CD4-positive, CD25-positive, alpha-beta regulatory T cell (primary cell): ENCODE results near the gene PODN. TPM values are rescaled to one million over a fixed set of nuclear protein-coding genes. Genes with fewer than 3 reads are reported as not detected.

Experiments
- ATAC-seq, 2 donors: fragments of 150-1000 bp; cut with Tn5 transposase; one replicate each; pipeline ENCODE4 v1.10.0; 2021; ENCODE audit warnings: low read depth in 2 of 2, moderate number of reproducible peaks in 2 of 2, moderate library complexity in 1 of 2
- DNase-seq, 3 donors: peaks; one replicate each; pipeline versions ENCODE4 v3.0.0 to v3.0.0-alpha.2; 2012 to 2022; ENCODE audit warnings: mixed read lengths in 1 of 3
- H3K27ac ChIP-seq: one replicate; pipeline ENCODE4 v1.7.0; 2013; ENCODE audit warnings: mild to moderate bottlenecking, low read length; ENCODE audit not compliant: insufficient read depth, poor library complexity, severe bottlenecking
- H3K27me3 ChIP-seq: one replicate; pipeline ENCODE4 v1.7.0; 2013; ENCODE audit warnings: low read length; ENCODE audit not compliant: control insufficient read depth, insufficient read depth
- H3K36me3 ChIP-seq: one replicate; pipeline ENCODE4 v1.7.0; 2013; ENCODE audit warnings: mild to moderate bottlenecking, low read length, moderate library complexity; ENCODE audit not compliant: control insufficient read depth, insufficient read depth
- H3K4me1 ChIP-seq: 2 replicates; pipeline ENCODE4 v1.7.0; 2013; ENCODE audit warnings: mild to moderate bottlenecking, low read length; ENCODE audit not compliant: insufficient read depth, control insufficient read depth, poor library complexity, severe bottlenecking
- H3K4me3 ChIP-seq: one replicate; pipeline ENCODE4 v1.7.0; 2013; ENCODE audit warnings: low read depth, mild to moderate bottlenecking, low read length, moderate library complexity
- H3K9me3 ChIP-seq, 2 experiments: 1 replicate in 1 of 2; 2 replicates in 1 of 2; pipeline ENCODE4 v1.7.0; 2013; ENCODE audit warnings: low read length in 2 of 2, mild to moderate bottlenecking in 1 of 2, moderate library complexity in 1 of 2; ENCODE audit not compliant: control insufficient read depth in 2 of 2
- H3K27ac Mint-ChIP-seq, 3 donors: one replicate each; pipeline ENCODE4 v1.8.0; 2020 to 2022; ENCODE audit warnings: mild to moderate bottlenecking in 3 of 3, mixed read lengths in 3 of 3, moderate library complexity in 2 of 3
- H3K27me3 Mint-ChIP-seq: one replicate; pipeline ENCODE4 v1.8.0; 2022; ENCODE audit warnings: mild to moderate bottlenecking, mixed read lengths
- H3K36me3 Mint-ChIP-seq: one replicate; pipeline ENCODE4 v1.8.0; 2020; ENCODE audit warnings: mixed read lengths
- H3K4me1 Mint-ChIP-seq, 4 donors: one replicate each; pipeline ENCODE4 v1.8.0; 2020 to 2022; ENCODE audit warnings: mixed read lengths in 4 of 4, mild to moderate bottlenecking in 1 of 4
- H3K4me3 Mint-ChIP-seq, 4 donors: one replicate each; pipeline ENCODE4 v1.8.0; 2020 to 2022; ENCODE audit warnings: mild to moderate bottlenecking in 4 of 4, mixed read lengths in 4 of 4, moderate library complexity in 3 of 4
- H3K9me3 Mint-ChIP-seq, 7 donors: one replicate each; pipeline ENCODE4 v1.8.0; 2020 to 2022; ENCODE audit warnings: mixed read lengths in 7 of 7, mild to moderate bottlenecking in 3 of 7, moderate library complexity in 2 of 7
- polyA plus RNA-seq, 4 donors: library from polyadenylated mRNA; unstranded; fragments of 300-500 nt; fragmentation: Illumina TruSeq; gene quantifications; one replicate each; pipeline ENCODE4 v1.2.3, GENCODE V29; 2021
- total RNA-seq: library from RNA; stranded (reverse); gene quantifications from one replicate; pipeline ENCODE4 v1.2.3, GENCODE V29; 2022

Gene PODN
- total and polyA plus RNA-seq, 5 donors from 2014 or later: not detected

DNA sequence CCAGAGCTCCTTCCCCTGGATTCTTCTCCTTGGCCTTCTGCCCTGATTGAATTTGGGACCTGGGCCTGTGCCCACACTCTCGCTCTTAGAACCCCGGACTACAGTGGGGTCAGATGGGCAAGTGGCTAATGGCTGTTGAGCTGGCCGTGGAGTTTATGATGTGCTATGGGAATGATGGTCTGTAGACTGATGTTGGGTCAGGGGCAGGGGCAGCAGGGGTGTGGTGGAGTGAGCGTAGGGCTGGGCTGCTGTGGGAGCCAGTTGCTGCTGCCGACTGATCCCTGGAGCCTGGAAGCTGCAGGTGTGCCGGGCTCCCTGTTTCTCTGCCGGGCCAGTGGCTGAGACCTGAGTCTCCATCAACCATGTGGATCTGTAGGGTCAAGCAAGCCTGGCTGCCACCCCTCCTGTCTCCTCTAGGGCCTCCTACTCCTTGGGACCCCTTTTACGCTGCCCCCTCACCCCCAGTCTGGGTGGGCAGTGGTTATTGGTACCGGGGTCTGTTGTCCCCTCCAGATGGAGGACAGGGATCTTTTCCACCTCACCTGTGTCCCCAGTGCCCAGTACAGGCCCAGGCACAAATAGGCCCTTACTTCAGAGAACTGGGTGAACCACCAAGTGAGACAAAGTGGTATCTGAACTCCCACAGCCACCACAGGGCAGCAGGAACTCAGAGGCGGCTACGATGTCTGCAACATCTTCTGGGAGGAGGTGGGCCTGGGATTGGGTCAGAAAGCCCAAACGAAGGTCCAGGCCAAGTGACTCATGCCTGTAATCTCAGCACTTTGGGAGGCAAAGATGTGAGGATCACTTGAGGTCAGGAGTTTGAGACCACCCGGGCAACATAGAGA, 5.1 kb downstream of the PODN start:
- ATAC-seq: no peak
- peaks cover 34% of the 10 kb centered on the region for H3K27me3 Mint-ChIP-seq
- Histone ChIP-seq H3K9me3 (no peaks in the 10 kb centered on the region), H3K27me3 (peaks cover 6% of the 10 kb centered on the region), H3K4me3 (no peak overlapping the region), H3K36me3 (no peaks in the 10 kb centered on the region), H3K27ac (no peak overlapping the region), H3K4me1 (peaks cover 8% of the 10 kb centered on the region)
- no peak overlapping the region for H3K4me3 Mint-ChIP-seq
- no peak overlapping the region for H3K27ac Mint-ChIP-seq
- peaks cover 3% of the 10 kb centered on the region for H3K36me3 Mint-ChIP-seq
- H3K4me1 Mint-ChIP-seq: peaks cover 0 to 13% (median 0%) of the 10 kb centered on the region in 4 donors
- no peaks in the 10 kb centered on the region for H3K9me3 Mint-ChIP-seq
- no peak for DNase-seq

DNA sequence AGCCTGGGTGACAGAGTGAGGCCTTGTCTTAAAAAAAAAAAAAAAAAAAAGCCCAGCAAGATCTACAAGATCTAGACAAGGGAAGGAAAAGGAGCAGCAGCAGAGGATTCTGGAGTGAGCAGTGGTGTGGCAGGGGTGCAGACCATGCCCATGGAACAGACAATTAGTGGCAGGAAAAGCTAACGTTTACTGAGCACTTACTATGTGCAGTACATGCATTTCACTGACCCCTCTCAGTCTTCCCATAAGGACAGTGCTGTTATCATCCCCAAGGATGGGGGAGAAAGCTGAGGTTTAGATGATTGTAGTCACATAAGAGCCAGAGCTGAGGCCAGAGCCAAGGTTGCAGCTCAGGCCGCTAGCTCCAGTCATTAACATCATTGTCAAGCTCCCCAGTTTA, 5.9 kb downstream of the PODN start:
- Histone ChIP-seq H3K27me3 (peaks cover 6% of the 10 kb centered on the region), H3K27ac (no peak overlapping the region), H3K9me3 (no peaks in the 10 kb centered on the region), H3K4me3 (no peak overlapping the region), H3K36me3 (no peaks in the 10 kb centered on the region), H3K4me1 (peaks cover under 1% of the 10 kb centered on the region)
- Mint-ChIP-seq H3K4me3 (no peak overlapping the region), H3K27ac (no peak overlapping the region), H3K9me3 (no peaks in the 10 kb centered on the region), H3K36me3 (peaks cover 3% of the 10 kb centered on the region), H3K27me3 (peaks cover 34% of the 10 kb centered on the region), H3K4me1 (peaks cover 0 to 11% (median 0%) of the 10 kb centered on the region in 4 donors)
- ATAC-seq: no peak
- DNase-seq: no peak

DNA sequence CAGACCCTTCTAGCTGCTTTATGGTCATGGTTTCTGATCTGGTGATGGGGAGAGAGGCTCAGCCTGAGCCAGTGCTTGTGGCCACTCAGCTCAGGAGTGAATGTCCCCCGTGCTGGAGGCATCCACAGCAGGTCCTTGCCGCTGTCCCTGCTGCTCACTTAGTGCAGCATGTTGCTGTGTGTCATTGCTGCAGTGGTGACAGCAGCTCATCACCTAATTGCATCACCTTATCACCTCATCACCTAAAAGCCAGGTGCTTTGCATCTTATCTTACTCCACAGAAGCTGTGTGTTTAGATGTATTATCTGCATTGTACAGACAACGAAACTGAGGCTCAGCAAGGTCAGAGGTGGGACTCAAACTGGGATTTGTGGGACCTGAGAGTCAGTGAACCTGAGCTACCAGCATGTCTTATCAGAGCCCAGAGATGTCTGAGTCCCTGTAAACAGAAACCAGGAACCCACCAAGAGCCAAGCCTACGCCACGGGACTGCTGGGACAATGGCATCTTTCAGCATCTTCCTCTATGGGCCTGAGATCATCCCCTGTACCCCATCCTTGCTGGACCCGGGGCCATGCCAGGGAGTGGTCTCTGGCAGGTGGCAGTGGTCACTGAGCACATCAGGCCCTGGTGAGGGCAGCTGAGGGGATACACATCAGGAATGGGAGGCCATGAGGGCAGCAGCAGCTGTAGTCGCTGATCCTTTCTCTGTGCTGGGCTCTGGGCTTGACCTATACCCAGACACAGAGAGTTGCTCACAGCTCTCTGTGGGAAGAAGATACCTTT, 6.5 kb downstream of the PODN start:
- no peak overlapping the region for H3K27ac ChIP-seq
- H3K4me1 Mint-ChIP-seq: peaks cover 0 to 6% (median 0%) of the 10 kb centered on the region in 4 donors
- H3K4me1 ChIP-seq: no peaks in the 10 kb centered on the region
- H3K27me3 Mint-ChIP-seq: peaks cover 28% of the 10 kb centered on the region
- H3K36me3 ChIP-seq: no peaks in the 10 kb centered on the region
- no peak overlapping the region for H3K27ac Mint-ChIP-seq
- H3K27me3 ChIP-seq: peaks cover 5% of the 10 kb centered on the region
- H3K9me3 Mint-ChIP-seq: no peaks in the 10 kb centered on the region
- no peak overlapping the region for H3K4me3 Mint-ChIP-seq
- no peak overlapping the region for H3K4me3 ChIP-seq
- ATAC-seq (no peak), DNase-seq (no peak)
- no peaks in the 10 kb centered on the region for H3K9me3 ChIP-seq
- H3K36me3 Mint-ChIP-seq: peaks cover 3% of the 10 kb centered on the region

DNA sequence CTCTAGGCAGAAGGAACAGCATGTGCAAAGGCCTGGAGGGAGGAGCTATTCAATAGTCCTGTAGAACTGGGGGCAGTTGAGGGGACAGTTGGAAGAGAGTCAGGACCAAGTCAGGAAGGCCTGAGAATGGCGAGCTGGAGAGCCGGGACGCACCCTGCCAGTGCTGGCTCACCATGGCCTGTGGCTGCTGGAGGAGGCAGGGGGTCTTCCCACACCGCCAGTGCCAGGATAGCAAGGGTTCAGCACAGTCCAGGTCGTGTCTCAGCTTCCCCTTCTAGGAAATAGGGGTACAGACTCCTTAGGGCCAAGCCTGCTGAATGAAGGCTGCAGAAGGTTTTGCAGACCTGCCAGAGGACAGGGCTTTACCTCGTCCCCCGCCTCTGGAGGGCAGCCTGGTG, 7.3 kb downstream of the PODN start:
- H3K36me3 Mint-ChIP-seq: peaks cover 3% of the 10 kb centered on the region
- DNase-seq: no peak
- Histone ChIP-seq H3K4me1 (no peaks in the 10 kb centered on the region), H3K27me3 (no peaks in the 10 kb centered on the region), H3K27ac (no peak overlapping the region), H3K4me3 (no peak overlapping the region), H3K36me3 (no peaks in the 10 kb centered on the region), H3K9me3 (no peaks in the 10 kb centered on the region)
- no peaks in the 10 kb centered on the region for H3K4me1 Mint-ChIP-seq
- no peak for ATAC-seq
- H3K27me3 Mint-ChIP-seq: peaks cover 20% of the 10 kb centered on the region
- H3K27ac Mint-ChIP-seq: no peak overlapping the region
- no peak overlapping the region for H3K4me3 Mint-ChIP-seq
- no peaks in the 10 kb centered on the region for H3K9me3 Mint-ChIP-seq

DNA sequence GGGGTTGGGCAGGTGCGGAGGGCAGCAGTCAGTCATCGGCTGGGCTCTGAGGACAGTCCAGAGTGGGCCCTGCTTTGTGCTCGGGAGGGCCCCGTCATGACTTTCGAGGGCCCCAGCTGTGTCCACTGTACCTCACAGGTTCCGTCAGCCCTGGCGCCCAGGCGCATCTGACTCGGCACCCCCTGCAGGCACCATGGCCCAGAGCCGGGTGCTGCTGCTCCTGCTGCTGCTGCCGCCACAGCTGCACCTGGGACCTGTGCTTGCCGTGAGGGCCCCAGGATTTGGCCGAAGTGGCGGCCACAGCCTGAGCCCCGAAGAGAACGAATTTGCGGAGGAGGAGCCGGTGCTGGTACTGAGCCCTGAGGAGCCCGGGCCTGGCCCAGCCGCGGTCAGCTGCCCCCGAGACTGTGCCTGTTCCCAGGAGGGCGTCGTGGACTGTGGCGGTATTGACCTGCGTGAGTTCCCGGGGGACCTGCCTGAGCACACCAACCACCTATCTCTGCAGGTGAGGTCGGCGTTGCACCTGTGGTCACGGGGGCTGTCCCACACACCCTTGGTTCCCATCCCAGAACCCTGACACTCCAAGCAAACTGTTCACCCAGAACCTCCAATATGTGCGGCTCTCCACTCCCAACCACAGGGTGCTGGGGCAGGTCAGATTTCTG, 7.8 kb downstream of the PODN start:
- Mint-ChIP-seq H3K4me3 (no peak overlapping the region), H3K27me3 (peaks cover 15% of the 10 kb centered on the region), H3K36me3 (peaks cover 3% of the 10 kb centered on the region), H3K27ac (no peak overlapping the region), H3K9me3 (no peaks in the 10 kb centered on the region), H3K4me1 (no peaks in the 10 kb centered on the region)
- H3K27ac ChIP-seq: no peak overlapping the region
- H3K36me3 ChIP-seq: no peaks in the 10 kb centered on the region
- ATAC-seq (no peak), DNase-seq (no peak)
- no peaks in the 10 kb centered on the region for H3K9me3 ChIP-seq
- H3K27me3 ChIP-seq: no peaks in the 10 kb centered on the region
- no peak overlapping the region for H3K4me3 ChIP-seq
- no peaks in the 10 kb centered on the region for H3K4me1 ChIP-seq

DNA sequence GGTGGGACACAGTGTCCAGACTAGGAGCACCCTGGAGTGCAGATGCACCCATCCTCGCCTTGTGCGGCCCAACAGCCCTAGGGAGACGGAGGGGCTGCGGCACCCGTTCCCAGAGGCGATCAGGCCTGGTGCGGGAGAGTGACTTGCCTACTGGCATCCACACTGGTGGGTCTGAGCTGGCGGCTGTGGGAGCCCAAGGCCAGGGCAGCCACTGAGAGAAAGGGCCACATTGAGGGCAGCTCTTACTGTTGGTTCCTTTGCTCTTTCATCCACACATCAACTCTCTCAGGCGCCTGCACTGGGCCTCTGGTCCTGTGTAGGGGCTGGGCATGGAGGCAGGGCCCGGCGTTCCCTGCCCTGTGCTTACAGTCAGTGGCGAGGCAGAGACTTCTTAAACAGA, 8.6 kb downstream of the PODN start:
- Histone ChIP-seq H3K36me3 (no peaks in the 10 kb centered on the region), H3K27me3 (no peaks in the 10 kb centered on the region), H3K9me3 (no peaks in the 10 kb centered on the region), H3K4me3 (no peak overlapping the region), H3K4me1 (no peaks in the 10 kb centered on the region), H3K27ac (no peak overlapping the region)
- Mint-ChIP-seq H3K9me3 (no peaks in the 10 kb centered on the region), H3K27me3 (peaks cover 8% of the 10 kb centered on the region), H3K27ac (no peak overlapping the region), H3K36me3 (peaks cover 2% of the 10 kb centered on the region), H3K4me1 (no peaks in the 10 kb centered on the region), H3K4me3 (no peak overlapping the region)
- ATAC-seq: no peak
- DNase-seq: no peak

DNA sequence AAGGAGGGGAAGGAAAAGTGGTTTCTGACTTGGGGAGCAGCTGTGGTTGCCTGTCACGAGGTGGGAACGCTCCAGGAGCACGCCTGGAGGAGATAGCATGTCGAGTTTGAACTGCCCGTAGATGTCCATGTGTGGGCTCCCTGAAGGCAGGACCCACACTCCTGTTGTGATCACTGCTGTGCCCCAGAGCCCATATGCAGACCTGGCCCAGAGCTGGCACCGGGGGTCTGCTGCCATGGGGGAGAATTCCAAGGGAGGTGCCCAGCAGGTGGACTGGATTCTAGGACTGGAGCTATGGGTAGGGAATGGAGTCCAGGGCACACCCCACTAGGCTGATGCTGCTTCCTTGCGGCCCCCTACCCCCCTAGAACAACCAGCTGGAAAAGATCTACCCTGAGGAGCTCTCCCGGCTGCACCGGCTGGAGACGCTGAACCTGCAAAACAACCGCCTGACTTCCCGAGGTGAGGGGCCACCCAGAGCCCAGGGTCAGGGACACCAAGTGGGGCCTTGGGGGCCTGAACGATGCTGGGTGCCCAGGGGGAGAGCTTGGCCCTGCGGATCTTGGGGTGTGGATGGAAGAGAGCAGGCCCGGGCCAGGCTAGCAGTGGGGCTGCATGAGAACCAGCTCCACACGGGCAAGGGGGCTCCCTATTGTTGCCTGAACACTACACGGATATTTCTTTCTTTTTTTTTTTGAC, 9.3 kb downstream of the PODN start:
- ATAC-seq (no peak), DNase-seq (no peak)
- H3K4me1 Mint-ChIP-seq: no peaks in the 10 kb centered on the region
- Histone ChIP-seq H3K27ac (no peak overlapping the region), H3K4me1 (no peaks in the 10 kb centered on the region), H3K9me3 (no peaks in the 10 kb centered on the region), H3K27me3 (no peaks in the 10 kb centered on the region), H3K4me3 (no peak overlapping the region), H3K36me3 (no peaks in the 10 kb centered on the region)
- no peaks in the 10 kb centered on the region for H3K36me3 Mint-ChIP-seq
- no peak overlapping the region for H3K27ac Mint-ChIP-seq
- H3K27me3 Mint-ChIP-seq: peaks cover 6% of the 10 kb centered on the region
- H3K4me3 Mint-ChIP-seq: no peak overlapping the region
- no peaks in the 10 kb centered on the region for H3K9me3 Mint-ChIP-seq
